SHP77 treated with DMSO at 0.1 percent for 48 hours (cell line): ENCODE data around the gene ACAD9.
"Not testable (repeated sequence)": the region's sequence is repeated elsewhere in the genome, so short reads cannot be mapped to it uniquely, and the experiment has no call there.

Experiments
- DNase-seq: peaks from one replicate; lab custom pipeline; 2025; lab: John Stamatoyannopoulos, UW

ACAD9 gene

DNA sequence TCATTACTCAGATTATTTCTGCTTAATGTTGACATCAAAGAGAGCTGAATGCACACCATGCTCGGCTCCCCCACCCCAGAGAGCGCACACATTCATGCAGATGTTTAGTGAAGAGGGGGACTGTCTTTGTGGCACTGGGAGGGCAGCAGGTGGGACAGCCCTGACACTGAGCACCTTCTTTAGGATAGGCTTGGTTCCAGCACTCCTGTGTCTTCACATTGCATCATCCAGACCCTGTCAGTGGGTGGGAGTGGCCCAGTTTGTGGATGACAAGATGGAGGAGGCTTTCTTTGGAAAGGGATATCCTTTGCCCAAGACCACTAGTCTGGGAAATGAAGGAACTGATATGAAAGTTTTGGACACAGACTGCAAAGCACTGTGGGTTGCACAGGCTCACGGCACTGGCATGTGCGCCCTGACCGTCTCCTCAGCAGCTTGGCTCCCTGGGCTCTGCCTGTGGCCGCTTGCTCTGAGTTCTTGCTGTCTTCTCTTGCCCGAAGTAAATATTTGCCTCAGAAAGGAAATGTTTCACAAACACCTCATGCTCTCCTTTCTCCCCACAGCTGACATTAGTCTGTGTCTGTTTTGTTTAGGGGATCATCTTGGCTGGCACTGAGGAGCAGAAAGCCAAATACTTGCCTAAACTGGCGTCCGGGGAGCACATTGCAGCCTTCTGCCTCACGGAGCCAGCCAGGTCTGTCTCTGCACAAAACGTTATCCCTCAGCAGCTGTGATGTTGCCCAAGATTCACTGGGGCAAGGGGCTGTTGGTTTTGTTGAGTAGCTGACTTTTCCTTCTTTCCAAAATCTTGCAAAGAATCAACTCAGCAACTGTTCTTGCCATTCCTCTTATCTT lies 16.6 kb downstream of the ACAD9 start:
- no peak for DNase-seq

DNA sequence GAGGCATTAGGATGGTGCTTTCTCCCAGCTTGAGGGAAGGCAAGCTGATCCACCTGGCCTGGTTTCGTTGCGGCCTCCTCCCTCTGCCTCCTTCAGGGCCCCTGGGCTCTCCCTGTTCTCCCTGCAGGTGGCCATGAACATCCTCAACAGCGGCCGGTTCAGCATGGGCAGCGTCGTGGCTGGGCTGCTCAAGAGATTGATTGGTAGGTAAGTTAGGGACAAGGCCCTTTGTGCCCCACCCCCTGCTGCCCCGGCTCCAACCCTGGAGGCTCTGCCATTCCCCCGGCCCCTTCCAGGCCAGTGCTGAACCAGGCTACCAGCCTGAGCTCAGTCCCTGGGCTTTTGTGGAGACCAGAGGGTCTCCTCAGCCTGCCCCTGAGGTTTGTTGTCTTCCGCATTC lies 23.0 kb downstream of the ACAD9 start:
- no peak for DNase-seq

GRCh38 chr3:128903501-128903900 lies 24.1 kb downstream of the ACAD9 start:
- DNase-seq = no peak

DNA sequence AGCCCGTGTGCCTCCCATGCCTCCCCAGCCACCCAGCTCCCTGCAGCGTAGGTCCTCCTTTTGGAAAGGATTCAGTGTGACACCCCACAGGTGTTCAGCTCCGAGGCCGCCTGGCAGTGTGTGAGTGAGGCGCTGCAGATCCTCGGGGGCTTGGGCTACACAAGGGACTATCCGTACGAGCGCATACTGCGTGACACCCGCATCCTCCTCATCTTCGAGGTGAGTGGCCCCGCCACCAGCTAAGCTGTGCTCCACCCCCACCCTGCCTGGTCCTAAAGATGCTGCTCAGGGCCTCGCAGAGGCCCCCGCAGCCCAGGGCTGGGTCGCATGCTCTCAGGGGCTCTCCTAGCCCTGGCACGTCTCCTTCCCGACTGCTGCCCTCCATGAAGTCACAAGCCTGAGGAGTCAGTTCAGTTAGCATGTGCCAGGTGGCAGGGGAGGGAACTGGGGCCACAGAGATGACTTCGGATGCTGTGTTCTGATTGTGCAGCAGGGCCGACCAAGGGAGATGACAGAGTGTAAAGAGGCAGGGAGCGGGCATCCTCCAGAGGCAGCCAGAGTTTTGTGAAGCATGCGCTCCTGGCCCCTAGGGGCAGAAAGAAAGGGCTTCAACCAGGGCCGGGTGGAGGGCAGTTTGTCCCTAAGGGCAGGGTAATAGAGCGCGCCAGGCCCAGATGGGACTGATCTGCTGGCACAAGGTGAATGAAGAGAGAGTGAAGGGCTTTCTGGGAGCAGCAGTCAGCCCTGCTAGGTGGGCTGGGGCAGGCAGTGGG lies 26.8 kb downstream of the ACAD9 start:
- no peak for DNase-seq

DNA sequence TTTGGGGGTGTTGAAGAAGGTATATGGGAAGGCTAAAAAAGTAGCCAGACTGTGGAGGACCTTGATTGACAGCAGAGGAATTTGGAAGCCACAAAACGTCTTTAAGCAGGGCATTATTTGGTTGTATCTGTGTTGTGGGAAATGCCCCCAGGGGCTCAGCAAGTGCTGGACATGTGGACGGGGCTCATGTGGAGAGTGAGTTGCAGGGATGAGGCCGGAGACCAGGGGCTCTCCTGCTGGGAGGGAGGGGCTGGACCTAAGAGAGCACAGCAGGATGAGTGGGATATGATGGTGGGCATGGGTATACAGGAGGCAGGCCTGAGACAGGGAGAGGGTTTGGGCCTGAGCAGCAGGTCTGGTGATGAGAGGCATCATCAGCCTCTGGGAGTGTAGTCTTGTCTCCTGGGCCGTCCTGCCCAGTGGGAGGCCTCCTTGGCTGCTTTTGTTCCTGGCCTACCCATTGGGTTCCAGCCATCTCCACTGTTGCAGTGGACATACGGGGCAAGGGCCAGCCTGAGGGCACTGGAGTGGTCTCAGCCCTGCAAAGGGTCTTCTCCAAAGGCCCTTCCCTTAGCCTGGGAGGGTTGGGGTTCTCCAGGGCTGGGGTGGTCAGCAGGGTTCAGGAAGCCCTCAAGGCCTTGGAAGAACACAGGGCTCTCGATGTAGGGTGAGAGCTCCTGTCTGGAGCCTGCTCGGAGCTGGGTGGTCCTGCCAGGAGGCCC lies 27.5 kb downstream of the ACAD9 start:
- no peak for DNase-seq

DNA sequence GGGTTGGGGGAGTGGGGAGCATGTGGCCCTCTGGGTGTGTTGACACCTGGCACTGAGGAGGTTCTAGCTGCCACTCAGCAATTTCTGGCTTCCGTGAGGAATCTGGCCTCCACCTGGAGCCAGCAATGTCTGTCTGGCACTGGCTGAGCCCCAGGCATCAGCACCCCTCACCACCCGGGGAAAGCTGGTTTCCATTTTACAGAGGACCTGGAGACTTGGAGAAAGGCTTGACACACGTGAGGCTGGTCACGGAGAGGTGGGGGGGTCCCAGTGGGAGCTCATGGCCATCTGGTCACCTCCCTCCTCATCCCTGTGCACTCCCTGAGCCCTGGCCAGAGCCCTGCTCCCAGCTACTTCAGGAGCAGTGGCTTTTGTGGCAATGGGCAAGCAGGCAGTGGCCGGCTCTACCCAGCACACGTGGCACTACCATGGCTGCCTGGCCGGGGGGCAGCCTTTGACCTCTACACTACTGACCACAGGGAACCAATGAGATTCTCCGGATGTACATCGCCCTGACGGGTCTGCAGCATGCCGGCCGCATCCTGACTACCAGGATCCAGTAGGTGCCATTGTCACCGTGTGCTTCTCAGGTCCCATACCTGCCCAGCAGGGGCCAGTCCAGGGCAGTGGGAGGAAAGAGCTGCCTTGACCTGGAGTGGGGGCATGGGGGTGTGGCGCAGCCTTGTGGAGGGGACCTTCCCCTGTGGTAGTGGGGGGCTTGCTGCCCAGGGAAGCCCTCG lies 28.5 kb downstream of the ACAD9 start:
- DNase-seq = no peak

DNA sequence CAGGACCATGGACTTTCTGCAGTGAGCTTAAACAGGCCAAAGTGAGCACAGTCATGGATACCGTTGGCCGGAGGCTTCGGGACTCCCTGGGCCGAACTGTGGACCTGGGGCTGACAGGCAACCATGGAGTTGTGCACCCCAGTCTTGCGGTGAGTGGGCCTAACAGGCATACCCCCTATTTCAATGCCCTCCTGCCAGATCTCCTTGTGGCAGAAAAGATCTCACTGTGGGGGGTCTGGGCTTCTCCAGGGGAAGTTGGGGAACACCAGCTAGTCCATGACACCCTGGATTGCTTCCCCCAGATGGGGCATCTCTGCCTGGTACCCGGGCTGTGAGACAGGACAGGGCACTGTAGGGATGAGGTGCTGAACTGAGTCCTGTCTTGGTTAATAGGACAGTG lies 29.5 kb downstream of the ACAD9 start:
- DNase-seq = no peak

GRCh38 chr3:128910006-128910405 lies 30.6 kb downstream of the ACAD9 start:
- DNase-seq = no peak

DNA sequence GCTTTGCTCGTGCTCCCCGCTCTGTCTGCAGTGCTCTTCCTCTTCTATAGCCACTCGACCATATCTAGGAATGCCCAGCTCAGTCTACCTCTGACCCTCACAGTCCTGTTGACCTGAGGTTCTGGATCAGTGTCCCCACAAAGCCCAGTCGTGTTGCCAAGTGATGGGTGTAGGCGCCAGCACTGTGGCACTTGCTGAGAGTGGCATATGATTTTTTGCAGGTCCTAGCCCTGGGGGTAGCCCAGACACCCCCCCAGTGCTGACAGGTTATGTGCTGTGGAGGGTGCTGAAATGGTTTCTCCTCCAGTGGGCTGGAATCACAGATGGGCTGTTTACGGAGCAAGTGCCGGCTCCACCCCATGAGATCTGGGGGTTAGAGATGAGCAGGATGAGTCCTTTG lies 32.5 kb downstream of the ACAD9 start:
- no peak for DNase-seq

DNA sequence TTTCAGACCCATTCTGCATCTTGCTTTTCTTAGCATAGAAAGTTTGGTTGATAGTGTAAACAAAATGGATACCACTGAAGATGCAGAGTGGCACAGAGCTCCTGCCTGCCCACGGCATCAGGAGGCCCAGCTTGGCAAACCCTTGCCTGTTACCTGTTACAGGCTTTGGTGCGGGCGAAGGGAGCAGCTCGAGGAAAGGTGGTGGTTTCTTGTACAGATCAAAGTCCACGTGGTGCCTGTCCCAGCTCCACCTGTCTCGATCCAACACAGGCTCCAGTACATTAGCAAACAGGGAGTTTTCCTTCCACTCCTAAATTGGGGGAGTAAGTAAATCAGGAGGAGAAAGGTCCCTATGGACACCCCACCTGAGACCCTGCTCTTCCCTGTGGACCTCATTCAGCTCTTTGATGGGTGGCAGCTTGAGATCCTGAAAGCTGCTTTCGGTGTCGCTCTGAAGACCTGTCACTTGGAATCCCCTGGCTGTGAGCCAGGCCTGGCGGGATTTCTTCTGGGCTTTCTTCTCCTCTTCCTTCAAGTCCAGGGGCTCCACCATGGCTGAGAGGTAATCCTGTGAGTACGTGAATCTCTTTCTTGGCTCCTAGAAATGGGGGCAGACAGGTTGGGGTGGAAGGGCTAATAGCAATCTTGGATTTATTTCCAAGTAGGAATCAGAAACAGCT lies 35.7 kb downstream of the ACAD9 start:
- DNase-seq = no peak

- DNase-seq = no peak
Measured at GRCh38 chr3:128917291-128917690, 37.9 kb downstream of the ACAD9 start.

- no peak for DNase-seq
Measured at GRCh38 chr3:128919988-128920387, 40.6 kb downstream of the ACAD9 start.

GRCh38 chr3:128922804-128923459 lies 43.5 kb downstream of the ACAD9 start:
- DNase-seq = no peak

- DNase-seq = no peak
Measured at GRCh38 chr3:128923576-128923975, 44.2 kb downstream of the ACAD9 start.

DNA sequence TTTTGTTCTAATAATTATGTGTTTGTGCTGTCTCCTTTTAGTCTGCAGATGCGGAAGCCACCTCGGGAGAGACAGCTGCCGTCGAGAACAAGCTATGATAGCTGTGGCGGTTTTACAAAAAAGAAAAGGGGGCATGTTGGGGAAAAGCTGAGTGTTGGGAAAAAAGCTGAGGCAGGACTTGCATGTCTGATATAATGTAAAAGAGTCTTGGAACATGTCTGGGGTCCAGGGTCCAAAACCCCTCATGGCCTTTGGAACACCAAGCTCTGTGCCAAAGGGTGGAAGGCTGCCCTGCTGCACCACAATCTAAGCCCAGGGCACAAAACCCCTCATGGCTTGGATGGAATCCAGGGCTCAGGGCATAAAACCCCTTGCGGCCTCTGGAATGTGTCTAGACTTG lies 44.6 kb downstream of the ACAD9 start:
- DNase-seq = not testable (repeated sequence)

DNA sequence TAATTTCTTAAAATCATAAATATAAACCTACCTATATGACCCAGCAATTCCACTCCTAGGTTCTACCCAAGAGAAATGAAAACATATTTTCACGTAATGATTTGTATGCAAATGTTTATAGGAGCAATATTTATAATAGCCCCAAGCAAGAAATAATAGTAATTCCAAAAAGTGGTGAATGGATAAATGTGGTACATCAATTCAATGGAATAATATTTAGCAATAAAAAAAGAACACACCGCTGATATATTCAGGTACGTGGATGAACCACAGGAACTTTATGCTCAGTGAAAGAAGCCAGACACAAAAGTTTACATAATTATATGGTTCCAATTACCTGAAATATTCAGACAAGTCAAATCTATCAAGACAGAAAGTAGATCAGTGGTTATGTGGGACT lies 49.9 kb downstream of the ACAD9 start:
- DNase-seq = no peak

- no peak for DNase-seq
Measured at GRCh38 chr3:128931046-128931445, 51.6 kb downstream of the ACAD9 start.

DNA sequence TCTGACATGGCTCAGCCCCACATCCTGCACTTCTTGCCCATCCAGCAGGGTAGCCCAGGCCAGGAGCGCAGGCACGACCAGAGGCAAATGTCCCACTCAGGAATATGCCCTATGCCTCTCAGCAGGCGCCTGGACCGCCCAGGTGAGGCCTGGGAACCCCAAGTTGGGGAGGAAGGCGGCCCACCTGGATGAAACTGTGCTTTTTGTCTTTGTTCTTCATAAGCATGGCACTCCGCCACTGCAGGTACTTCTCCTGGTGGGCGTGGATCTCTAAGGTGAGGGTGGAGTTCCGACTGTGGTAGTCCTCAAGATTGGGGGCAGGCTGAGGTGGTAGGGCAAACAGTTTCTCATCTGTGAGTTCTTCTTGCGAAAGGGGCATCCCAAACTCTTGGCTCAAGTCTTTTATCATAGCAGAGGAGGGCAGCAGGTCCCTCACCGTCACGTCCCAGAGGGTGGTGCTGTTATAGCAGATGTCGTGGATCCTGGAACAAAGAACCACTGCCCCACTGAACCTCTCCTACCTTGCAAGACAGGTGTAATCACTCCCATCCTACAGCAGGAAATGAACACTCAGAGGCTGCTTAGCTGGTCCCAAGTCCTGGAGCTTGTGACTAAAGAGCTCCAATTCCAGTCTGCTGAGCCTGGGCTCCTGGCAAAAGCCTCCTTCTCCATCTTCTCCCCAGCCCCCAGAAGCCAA lies 53.2 kb downstream of the ACAD9 start:
- DNase-seq = no peak

- no peak for DNase-seq
Measured at GRCh38 chr3:128933213-128933921, 53.9 kb downstream of the ACAD9 start.

DNA sequence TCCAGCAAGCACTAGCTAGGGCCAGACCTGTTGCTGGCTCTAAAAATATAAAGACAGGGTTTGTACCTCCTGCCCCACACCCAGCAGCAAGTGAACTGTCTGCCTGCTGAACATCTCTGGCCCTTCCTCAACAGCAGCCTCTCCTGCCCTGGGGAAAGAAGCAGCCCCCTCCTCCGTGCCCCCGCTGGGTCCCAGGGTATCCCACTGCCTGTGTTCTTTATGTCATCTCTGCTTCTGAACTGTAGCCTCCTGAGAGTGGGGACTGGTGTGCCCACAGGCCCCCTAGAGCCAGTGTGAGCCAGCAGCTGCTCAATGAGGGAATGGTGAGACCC lies 54.5 kb downstream of the ACAD9 start:
- DNase-seq = no peak
